CD4-positive, alpha-beta T cell treated with Interferon gamma for 1 hour (primary cell): ENCODE data around the gene ELMOD2.

Experiments used
- DNase-seq: peaks from one replicate; pipeline ENCODE4 v3.0.0-alpha.2; 2020

The ELMOD2 gene

GRCh38 chr4:140584439-140584838 is 60.5 kb downstream of the ELMOD2 start:
- no peak for DNase-seq

- DNase-seq: no peak
Measured at GRCh38 chr4:140595065-140595464, 71.1 kb downstream of the ELMOD2 start.

GRCh38 chr4:140600408-140600807 is 76.4 kb downstream of the ELMOD2 start:
- DNase-seq: no peak

- DNase-seq: no peak
Measured at GRCh38 chr4:140602714-140603113, 78.7 kb downstream of the ELMOD2 start.

GRCh38 chr4:140603286-140603685 is 79.3 kb downstream of the ELMOD2 start:
- no peak for DNase-seq
